ENCODE data around the gene SPAAR. TPM values are rescaled to one million over a fixed set of nuclear protein-coding genes. Genes with fewer than 3 reads are reported as not detected.

Gene SPAAR
- total and polyA plus RNA-seq, 11 donors, result 4.1 to 11.3 (median 7.0) TPM

DNA sequence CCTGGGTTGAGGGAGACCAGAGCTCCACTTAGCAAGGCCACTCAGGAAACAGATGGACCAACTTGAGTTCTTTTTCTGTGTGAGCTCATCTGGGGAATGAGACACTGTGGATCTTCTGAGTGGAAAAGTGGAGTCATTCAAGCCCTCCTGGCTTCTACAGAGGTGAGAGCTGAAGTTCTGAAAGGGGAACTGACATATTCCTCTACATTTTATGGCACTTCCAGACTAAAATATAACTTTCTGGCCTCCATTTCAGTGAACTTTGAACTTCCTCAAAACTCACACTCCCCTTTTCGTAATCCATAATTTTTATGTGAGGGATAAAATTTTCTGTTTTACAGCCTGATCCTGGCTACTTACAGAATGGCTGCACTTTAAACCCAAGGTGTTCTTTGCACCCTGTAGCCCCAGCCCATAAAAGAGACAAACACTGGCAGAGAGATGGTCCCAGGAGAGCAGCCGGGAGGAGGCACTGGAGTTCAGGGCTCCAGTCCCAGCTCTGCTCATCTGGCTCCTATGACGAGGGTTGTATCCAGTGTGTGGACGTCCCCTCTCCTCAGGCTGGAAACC is 10.8 kb downstream of the SPAAR start:
- peak in 2 of 4 donors; percentile 15 to 42 for ATAC-seq
- Histone ChIP-seq H3K9me3 (no peaks in the 10 kb centered on the region), H3K27ac (peak overlapping the region; percentile 65 to 93 (median 83)), H3K4me1 (peaks cover 15 to 69% (median 51%) of the 10 kb centered on the region in 12 donors), H3K27me3 (no peaks in the 10 kb centered on the region), H3K36me3 (no peaks in the 10 kb centered on the region), H3K4me3 (no peak overlapping the region)
- DNase-seq, result no peak
- TF ChIP-seq, protein P1, sequence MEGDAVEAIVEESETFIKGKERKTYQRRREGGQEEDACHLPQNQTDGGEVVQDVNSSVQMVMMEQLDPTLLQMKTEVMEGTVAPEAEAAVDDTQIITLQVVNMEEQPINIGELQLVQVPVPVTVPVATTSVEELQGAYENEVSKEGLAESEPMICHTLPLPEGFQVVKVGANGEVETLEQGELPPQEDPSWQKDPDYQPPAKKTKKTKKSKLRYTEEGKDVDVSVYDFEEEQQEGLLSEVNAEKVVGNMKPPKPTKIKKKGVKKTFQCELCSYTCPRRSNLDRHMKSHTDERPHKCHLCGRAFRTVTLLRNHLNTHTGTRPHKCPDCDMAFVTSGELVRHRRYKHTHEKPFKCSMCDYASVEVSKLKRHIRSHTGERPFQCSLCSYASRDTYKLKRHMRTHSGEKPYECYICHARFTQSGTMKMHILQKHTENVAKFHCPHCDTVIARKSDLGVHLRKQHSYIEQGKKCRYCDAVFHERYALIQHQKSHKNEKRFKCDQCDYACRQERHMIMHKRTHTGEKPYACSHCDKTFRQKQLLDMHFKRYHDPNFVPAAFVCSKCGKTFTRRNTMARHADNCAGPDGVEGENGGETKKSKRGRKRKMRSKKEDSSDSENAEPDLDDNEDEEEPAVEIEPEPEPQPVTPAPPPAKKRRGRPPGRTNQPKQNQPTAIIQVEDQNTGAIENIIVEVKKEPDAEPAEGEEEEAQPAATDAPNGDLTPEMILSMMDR (IDR thresholded peaks at IDR 0.05), result no peak
- no peak for TF ChIP-seq POLR2A (IDR thresholded peaks at IDR 0.05)
- intact Hi-C loops (cut with DNase I), result no loop called here
- 52 to 67% (median 59%) methylated on average over 4 of the region's 4 CpGs for WGBS, 4 donors

DNA sequence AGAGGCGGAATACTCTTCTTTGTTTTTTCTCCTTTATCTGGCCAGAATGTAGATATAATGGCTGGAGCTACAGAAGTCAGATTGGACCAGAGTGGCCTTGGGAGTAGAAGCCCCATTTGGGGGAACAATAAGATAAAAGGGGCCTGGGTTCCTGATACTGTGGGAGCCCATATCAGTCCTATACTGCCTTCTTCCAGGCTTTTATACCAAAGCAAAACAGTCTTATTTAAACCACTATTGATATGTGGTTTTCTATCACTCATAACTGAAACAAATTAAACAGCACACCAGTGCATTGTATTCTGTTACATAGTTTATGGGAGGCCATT is 14.3 kb downstream of the SPAAR start:
- no peak overlapping the region for H3K4me3 ChIP-seq
- no peaks in the 10 kb centered on the region for H3K9me3 ChIP-seq
- H3K4me1 ChIP-seq, result peaks cover 4 to 44% (median 34%) of the 10 kb centered on the region in 12 donors
- no peaks in the 10 kb centered on the region for H3K27me3 ChIP-seq
- ATAC-seq (no peak), DNase-seq (no peak)
- TF ChIP-seq, protein P1 (IDR thresholded peaks at IDR 0.05), result no peak
- no peak for TF ChIP-seq POLR2A (IDR thresholded peaks at IDR 0.05)
- intact Hi-C loops (cut with DNase I), result no loop called here
- peak overlapping the region in 10 of 12 donors; percentile 2 to 74 (median 64) for H3K27ac ChIP-seq
- H3K36me3 ChIP-seq, result no peaks in the 10 kb centered on the region
- whole genome bisulfite sequencing, 4 donors, result 89 to 97% (median 95%) methylated on average over 1 of the region's 1 CpG

DNA sequence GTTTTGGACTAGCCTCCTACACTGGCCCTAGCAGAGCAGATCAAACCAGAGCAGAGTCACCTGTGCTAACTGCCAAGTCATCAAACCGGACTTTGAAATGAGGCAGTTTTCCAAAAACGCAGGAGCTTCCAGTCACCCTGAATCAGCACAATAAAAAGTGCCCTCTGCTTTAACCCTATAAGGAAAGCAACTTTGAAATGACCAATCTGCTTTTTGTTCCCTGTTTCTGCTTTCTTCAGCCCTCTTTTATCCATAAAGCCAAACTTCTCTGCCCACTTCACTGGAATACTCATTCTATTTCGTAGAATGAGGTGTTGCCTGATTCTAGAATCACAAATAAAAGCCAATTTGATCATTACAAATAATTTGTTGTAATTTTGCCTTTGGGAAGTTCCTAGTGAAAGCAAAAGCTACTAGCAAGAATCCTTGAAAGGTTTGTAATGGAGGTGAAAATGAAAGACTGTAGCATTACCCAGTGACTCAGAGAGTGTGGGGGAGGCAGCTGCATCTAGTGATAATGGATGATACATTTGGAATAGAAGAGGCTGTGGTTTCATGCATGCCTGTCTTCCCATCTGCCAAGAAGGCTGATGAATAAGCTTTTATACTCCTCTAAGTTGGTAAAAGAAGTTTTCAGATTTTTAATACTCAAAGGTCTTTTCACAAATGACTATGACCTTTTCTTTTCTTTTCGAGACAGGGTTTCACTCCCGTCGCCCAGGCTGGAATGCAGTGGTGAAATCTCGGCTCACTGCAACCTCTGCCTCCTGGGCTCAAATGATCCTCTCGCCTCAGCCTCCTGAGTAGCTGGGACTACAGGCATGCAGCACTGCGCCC is 14.9 kb downstream of the SPAAR start:
- 67 to 76% (median 72%) methylated on average over 9 of the region's 9 CpGs for WGBS, 4 donors
- peak; percentile 15 to 86 (median 69) for ATAC-seq
- no peaks in the 10 kb centered on the region for H3K9me3 ChIP-seq
- intact Hi-C loops (cut with DNase I), result no loop called here
- no peaks in the 10 kb centered on the region for H3K27me3 ChIP-seq
- H3K36me3 ChIP-seq, result no peaks in the 10 kb centered on the region
- peak in 1 of 5 donors; percentile 51 for DNase-seq
- H3K4me1 ChIP-seq, result peaks cover 0 to 38% (median 29%) of the 10 kb centered on the region in 12 donors
- no peak for TF ChIP-seq POLR2A (IDR thresholded peaks at IDR 0.05)
- TF ChIP-seq, protein P1 (IDR thresholded peaks at IDR 0.05), result no peak
- H3K4me3 ChIP-seq, result no peak overlapping the region
- H3K27ac ChIP-seq, result peak overlapping the region; percentile 2 to 74 (median 59)

Data from heart left ventricle (tissue), 16 donors.